ENCODE data around the gene LRRC53. TPM values are rescaled to one million over a fixed set of nuclear protein-coding genes. Genes with fewer than 3 reads are reported as not detected.

The LRRC53 gene
- total RNA-seq, 4 donors from 2014 or later = not detected

- Histone ChIP-seq H3K9me3 (no peaks in the 10 kb centered on the region), H3K27me3 (no peaks in the 10 kb centered on the region), H3K4me1 (no peaks in the 10 kb centered on the region), H3K36me3 (no peaks in the 10 kb centered on the region), H3K4me3 (no peak overlapping the region), H3K27ac (no peak overlapping the region)
- no peak for DNase-seq
- intact Hi-C loops (cut with DNase I; ENCODE audit: low total_unique reads) (no loop called here), in situ Hi-C loops (cut with MboI; ENCODE audit: low pct_ligation_motif_present in 1 of 4, low pct_unique_long_range_greater_than_20kb in 1 of 4, low sequenced_read_pairs in 3 of 4) (no loop called here)
- TF ChIP-seq POLR2AphosphoS5 (IDR thresholded peaks at IDR 0.05) = no peak
- no peak for TF ChIP-seq CTCF (IDR thresholded peaks at IDR 0.05)
- TF ChIP-seq POLR2A (IDR thresholded peaks at IDR 0.05) = no peak
- no peak for TF ChIP-seq EP300 (IDR thresholded peaks at IDR 0.05; ENCODE audit: low read depth)
Measured at GRCh38 chr1:74496669-74497068, 15.7 kb downstream of the LRRC53 start.

GRCh38 chr1:74486036-74486435 is 26.4 kb downstream of the LRRC53 start:
- intact Hi-C loops (cut with DNase I; ENCODE audit: low total_unique reads) = no loop called here
- TF ChIP-seq CTCF (IDR thresholded peaks at IDR 0.05) (no peak), POLR2AphosphoS5 (IDR thresholded peaks at IDR 0.05) (no peak), EP300 (IDR thresholded peaks at IDR 0.05; ENCODE audit: low read depth) (no peak), POLR2A (IDR thresholded peaks at IDR 0.05) (no peak)
- Histone ChIP-seq H3K27ac (no peak overlapping the region), H3K9me3 (no peaks in the 10 kb centered on the region), H3K4me1 (no peaks in the 10 kb centered on the region), H3K27me3 (no peaks in the 10 kb centered on the region), H3K36me3 (no peaks in the 10 kb centered on the region), H3K4me3 (no peak overlapping the region)
- no peak for DNase-seq
- in situ Hi-C loops (cut with MboI; ENCODE audit: low pct_ligation_motif_present in 1 of 4, low pct_unique_long_range_greater_than_20kb in 1 of 4, low sequenced_read_pairs in 3 of 4) = no loop called here
- 33 to 50% methylated on average over 1 of the region's 1 CpG for WGBS, 2 donors (ENCODE audit: low coverage in 1 of 2)

GRCh38 chr1:74485622-74486021 is 26.8 kb downstream of the LRRC53 start:
- in situ Hi-C loops (cut with MboI; ENCODE audit: low pct_ligation_motif_present in 1 of 4, low pct_unique_long_range_greater_than_20kb in 1 of 4, low sequenced_read_pairs in 3 of 4) = no loop called here
- Histone ChIP-seq H3K36me3 (no peaks in the 10 kb centered on the region), H3K27ac (no peak overlapping the region), H3K9me3 (no peaks in the 10 kb centered on the region), H3K4me3 (no peak overlapping the region), H3K27me3 (no peaks in the 10 kb centered on the region), H3K4me1 (no peaks in the 10 kb centered on the region)
- DNase-seq = no peak
- TF ChIP-seq EP300 (IDR thresholded peaks at IDR 0.05; ENCODE audit: low read depth) = no peak
- 89% methylated on average over 1 to 3 of the region's 3 CpGs for WGBS, 2 donors (ENCODE audit: low coverage in 1 of 2)
- intact Hi-C loops (cut with DNase I; ENCODE audit: low total_unique reads) = no loop called here

- H3K9me3 ChIP-seq = no peaks in the 10 kb centered on the region
- H3K27me3 ChIP-seq = no peaks in the 10 kb centered on the region
Measured at GRCh38 chr1:74481607-74482006, 30.8 kb downstream of the LRRC53 start.

GRCh38 chr1:74480068-74480467 is 32.3 kb downstream of the LRRC53 start:
- no peak for DNase-seq
- H3K9me3 ChIP-seq = no peaks in the 10 kb centered on the region
- no peaks in the 10 kb centered on the region for H3K27me3 ChIP-seq
- H3K36me3 ChIP-seq = no peaks in the 10 kb centered on the region
- TF ChIP-seq CTCF (IDR thresholded peaks at IDR 0.05) (no peak), POLR2AphosphoS5 (IDR thresholded peaks at IDR 0.05) (no peak), EP300 (IDR thresholded peaks at IDR 0.05; ENCODE audit: low read depth) (no peak), POLR2A (IDR thresholded peaks at IDR 0.05) (no peak)
- H3K4me1 ChIP-seq = no peaks in the 10 kb centered on the region
- intact Hi-C loops (cut with DNase I; ENCODE audit: low total_unique reads) = no loop called here
- in situ Hi-C loops (cut with MboI; ENCODE audit: low pct_ligation_motif_present in 1 of 4, low pct_unique_long_range_greater_than_20kb in 1 of 4, low sequenced_read_pairs in 3 of 4) = no loop called here
- H3K27ac ChIP-seq = no peak overlapping the region
- 71% methylated on average over 6 of the region's 6 CpGs; no CpG with 5 or more reads in 1 of the 2 donors for WGBS, 2 donors (ENCODE audit: low coverage in 1 of 2)
- H3K4me3 ChIP-seq = no peak overlapping the region

More at GRCh38 chr1:74481607-74482006, 30.8 kb downstream of the LRRC53 start:
- DNase-seq = no peak
- TF ChIP-seq POLR2A (IDR thresholded peaks at IDR 0.05) = no peak
- no peak for TF ChIP-seq POLR2AphosphoS5 (IDR thresholded peaks at IDR 0.05)
- in situ Hi-C loops (cut with MboI; ENCODE audit: low pct_ligation_motif_present in 1 of 4, low pct_unique_long_range_greater_than_20kb in 1 of 4, low sequenced_read_pairs in 3 of 4) (no loop called here), intact Hi-C loops (cut with DNase I; ENCODE audit: low total_unique reads) (no loop called here)
- 92 to 100% methylated on average over 3 of the region's 3 CpGs for WGBS, 2 donors (ENCODE audit: low coverage in 1 of 2)
- Histone ChIP-seq H3K36me3 (no peaks in the 10 kb centered on the region), H3K4me1 (no peaks in the 10 kb centered on the region), H3K4me3 (no peak overlapping the region), H3K27ac (no peak overlapping the region)
